WTC11 (cell line): ENCODE measurements around the gene NFU1. TPM values are rescaled to one million over a fixed set of nuclear protein-coding genes. Genes with fewer than 3 reads are reported as not detected.

Source experiments
- ATAC-seq: fragments of 200-7000 bp; cut with Tn5 transposase; 2 replicates; pipeline ENCODE4 v1.10.0; 2021; ENCODE audit warnings: mild to moderate bottlenecking, moderate library complexity
- CTCF ChIA-PET: fragments of 300-600 bp; sonication (Branson Sonifier 250); formaldehyde crosslinking; loops from one replicate; lab custom pipeline; 2021; ENCODE audit warnings: antibody characterized with exemption; lab: Charles Lee
- POLR2A ChIA-PET: fragments of 350-600 bp; sonication (Branson Sonifier 250); formaldehyde crosslinking; loops from one replicate; lab custom pipeline; 2021; ENCODE audit warnings: antibody characterized with exemption; lab: Charles Lee
- DNase-seq: peaks from one replicate; pipeline ENCODE4 v3.0.0; 2021; ENCODE audit warnings: low spot score
- H3K27ac Mint-ChIP-seq: 2 replicates; pipeline ENCODE4 v1.8.0; 2021; ENCODE audit warnings: mixed read lengths
- H3K27me3 Mint-ChIP-seq: 2 replicates; pipeline ENCODE4 v1.8.0; 2021; ENCODE audit warnings: low read depth, mild to moderate bottlenecking, moderate library complexity, mixed read lengths
- H3K36me3 Mint-ChIP-seq: 2 replicates; pipeline ENCODE4 v1.8.0; 2021; ENCODE audit warnings: mixed read lengths
- H3K4me1 Mint-ChIP-seq: 2 replicates; pipeline ENCODE4 v1.8.0; 2022; ENCODE audit warnings: mixed read lengths
- H3K4me3 Mint-ChIP-seq: 2 replicates; pipeline ENCODE4 v1.8.0; 2021; ENCODE audit warnings: mild to moderate bottlenecking, moderate library complexity, mixed read lengths
- H3K9me3 Mint-ChIP-seq: 2 replicates; pipeline ENCODE4 v1.8.0; 2021; ENCODE audit warnings: mixed read lengths
- AFF4 ChIP-seq: sonication (generic); formaldehyde crosslinking; IDR thresholded peaks from 2 replicates; pipeline ENCODE4 v1.8.1; 2023; ENCODE audit warnings: mild to moderate bottlenecking, missing genetic modification reagents, borderline replicate concordance
- ATF3 ChIP-seq: sonication (generic); formaldehyde crosslinking; conservative IDR thresholded peaks from 2 replicates; pipeline ENCODE4 v1.8.1; 2022; ENCODE audit warnings: mild to moderate bottlenecking, missing genetic modification reagents
- CBFB ChIP-seq: sonication (generic); formaldehyde crosslinking; IDR thresholded peaks from 2 replicates; pipeline ENCODE4 v1.8.1; 2022; ENCODE audit warnings: mild to moderate bottlenecking, low read depth, missing genetic modification reagents
- CREM ChIP-seq: sonication (generic); formaldehyde crosslinking; IDR thresholded peaks from 2 replicates; pipeline ENCODE4 v1.8.1; 2022; ENCODE audit warnings: mild to moderate bottlenecking, missing genetic modification reagents, moderate library complexity
- FOXP1 ChIP-seq: sonication (generic); formaldehyde crosslinking; IDR thresholded peaks from 2 replicates; pipeline ENCODE4 v1.8.0; 2022; ENCODE audit warnings: missing genetic modification reagents, mild to moderate bottlenecking, moderate library complexity, borderline replicate concordance
- HMGA2 ChIP-seq: fragments of 250-450 bp; sonication (Bioruptor Pico); IDR thresholded peaks from 2 replicates; pipeline ENCODE4 v1.4.0; 2021; ENCODE audit warnings: mild to moderate bottlenecking, moderate library complexity
- JUN ChIP-seq: sonication (generic); formaldehyde crosslinking; IDR thresholded peaks from 2 replicates; pipeline ENCODE4 v1.8.0; 2023; ENCODE audit warnings: mild to moderate bottlenecking, missing genetic modification reagents
- KAT7 ChIP-seq: sonication (generic); formaldehyde crosslinking; IDR thresholded peaks from 2 replicates; pipeline ENCODE4 v1.8.1; 2023; ENCODE audit warnings: missing genetic modification reagents, mild to moderate bottlenecking, borderline replicate concordance
- MYBL2 ChIP-seq: sonication (generic); formaldehyde crosslinking; IDR thresholded peaks from 2 replicates; pipeline ENCODE4 v1.8.1; 2023; ENCODE audit warnings: mild to moderate bottlenecking, moderate library complexity, missing genetic modification reagents
- OVOL2 ChIP-seq: fragments of 250-450 bp; sonication (Bioruptor Pico); IDR thresholded peaks from 2 replicates; pipeline ENCODE4 v1.9.0; 2021; ENCODE audit warnings: mild to moderate bottlenecking, borderline replicate concordance
- RELA ChIP-seq: sonication (generic); formaldehyde crosslinking; IDR thresholded peaks from 2 replicates; pipeline ENCODE4 v1.8.1; 2022; ENCODE audit warnings: missing genetic modification reagents, mild to moderate bottlenecking, borderline replicate concordance
- RORB ChIP-seq: fragments of 250-450 bp; sonication (Bioruptor Pico); IDR thresholded peaks from 2 replicates; pipeline ENCODE4 v1.9.0; 2021; ENCODE audit warnings: mild to moderate bottlenecking
- SMAD4 ChIP-seq: sonication (generic); formaldehyde crosslinking; IDR thresholded peaks from 2 replicates; pipeline ENCODE4 v1.8.0; 2022; ENCODE audit warnings: mild to moderate bottlenecking, missing genetic modification reagents
- SOX15 ChIP-seq: fragments of 250-450 bp; sonication (Bioruptor Pico); IDR thresholded peaks from 2 replicates; pipeline ENCODE4 v1.9.0; 2021; ENCODE audit warnings: mild to moderate bottlenecking
- TEAD1 ChIP-seq: sonication (generic); formaldehyde crosslinking; IDR thresholded peaks from 2 replicates; pipeline ENCODE4 v1.8.0; 2022; ENCODE audit warnings: mild to moderate bottlenecking, missing genetic modification reagents
- TEAD4 ChIP-seq: sonication (generic); formaldehyde crosslinking; IDR thresholded peaks from 2 replicates; pipeline ENCODE4 v1.8.0; 2022; ENCODE audit warnings: mild to moderate bottlenecking, missing genetic modification reagents
- ZBTB21 ChIP-seq: sonication (generic); formaldehyde crosslinking; IDR thresholded peaks from 2 replicates; pipeline ENCODE4 v1.8.1; 2023; ENCODE audit warnings: mild to moderate bottlenecking, missing genetic modification reagents, borderline replicate concordance
- ZNF219 ChIP-seq: sonication (generic); formaldehyde crosslinking; IDR thresholded peaks from 2 replicates; pipeline ENCODE4 v1.8.0; 2023; ENCODE audit warnings: missing genetic modification reagents, mild to moderate bottlenecking, borderline replicate concordance
- ZNF396 ChIP-seq: fragments of 250-450 bp; sonication (Bioruptor Pico); IDR thresholded peaks from 2 replicates; pipeline ENCODE4 v1.8.0; 2021; ENCODE audit warnings: mild to moderate bottlenecking, moderate library complexity, borderline replicate concordance
- ZNF671 ChIP-seq: fragments of 250-450 bp; sonication (Bioruptor Pico); IDR thresholded peaks from 2 replicates; pipeline ENCODE4 v1.8.0; 2021; ENCODE audit warnings: mild to moderate bottlenecking
- total RNA-seq: library from RNA; stranded (reverse); gene quantifications from 3 replicates; pipeline ENCODE4 v1.2.3, GENCODE V29; 2021
- TF ChIP-seq, protein P1 (sequence below): sonication (generic); formaldehyde crosslinking; IDR thresholded peaks from 2 replicates; pipeline ENCODE4 v1.8.1; 2023; ENCODE audit warnings: mild to moderate bottlenecking, missing genetic modification reagents, moderate library complexity
- TF ChIP-seq, protein P2 (sequence below): sonication (generic); formaldehyde crosslinking; IDR thresholded peaks from 2 replicates; pipeline ENCODE4 v1.8.1; 2023; ENCODE audit warnings: mild to moderate bottlenecking, missing genetic modification reagents
- TF ChIP-seq, protein P3 (sequence below): sonication (generic); formaldehyde crosslinking; IDR thresholded peaks from 2 replicates; pipeline ENCODE4 v1.8.1; 2023; ENCODE audit warnings: mild to moderate bottlenecking, moderate library complexity, missing genetic modification reagents
- TF ChIP-seq, protein P4 (sequence below): sonication (generic); formaldehyde crosslinking; IDR thresholded peaks from 2 replicates; pipeline ENCODE4 v1.8.1; 2023; ENCODE audit warnings: mild to moderate bottlenecking, missing genetic modification reagents, moderate library complexity

NFU1 gene
- total RNA-seq, 1 experiment from 2014 or later: 39.3 TPM

DNA sequence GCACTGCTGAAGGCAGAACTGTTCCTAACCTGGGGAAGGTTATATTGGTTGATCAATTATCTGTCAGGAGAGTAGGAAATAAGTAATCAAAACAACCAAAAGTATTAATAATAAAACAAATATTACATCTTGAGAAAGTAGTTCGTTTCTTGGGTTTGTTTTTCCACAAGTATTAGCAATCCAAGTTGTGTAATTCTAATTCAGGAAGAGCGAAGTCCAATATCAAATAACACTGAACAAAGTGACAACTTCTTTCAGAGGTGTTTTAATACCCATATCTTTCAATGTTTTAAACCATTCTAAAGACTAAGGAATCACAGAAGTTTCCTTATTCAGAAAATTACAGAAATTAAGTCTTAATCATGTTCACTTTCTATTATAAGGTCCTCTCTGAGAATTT, 34.6 kb upstream of the NFU1 start (continued):
- TF ChIP-seq HMGA2 (CRISPR knock-in tag): no peak
- TF ChIP-seq RORB (CRISPR knock-in tag): no peak
- TF ChIP-seq MYBL2: no peak
- TF ChIP-seq CREM (CRISPR knock-in tag): no peak
- TF ChIP-seq RELA (CRISPR knock-in tag): no peak
- TF ChIP-seq TEAD1 (CRISPR knock-in tag): no peak
- TF ChIP-seq AFF4: no peak
- no peak for TF ChIP-seq SMAD4 (CRISPR knock-in tag)
- TF ChIP-seq, protein P1, sequence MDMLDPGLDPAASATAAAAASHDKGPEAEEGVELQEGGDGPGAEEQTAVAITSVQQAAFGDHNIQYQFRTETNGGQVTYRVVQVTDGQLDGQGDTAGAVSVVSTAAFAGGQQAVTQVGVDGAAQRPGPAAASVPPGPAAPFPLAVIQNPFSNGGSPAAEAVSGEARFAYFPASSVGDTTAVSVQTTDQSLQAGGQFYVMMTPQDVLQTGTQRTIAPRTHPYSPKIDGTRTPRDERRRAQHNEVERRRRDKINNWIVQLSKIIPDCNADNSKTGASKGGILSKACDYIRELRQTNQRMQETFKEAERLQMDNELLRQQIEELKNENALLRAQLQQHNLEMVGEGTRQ (CRISPR knock-in tag): no peak
- TF ChIP-seq KAT7 (CRISPR knock-in tag): no peak

- no peak overlapping the region for H3K4me3 Mint-ChIP-seq
- H3K36me3 Mint-ChIP-seq: peaks cover 3% of the 10 kb centered on the region; the same call in 1 of the 2 replicates
- ChIA-PET CTCF (no interaction called here), POLR2A (no interaction called here)
- H3K27ac Mint-ChIP-seq: no peak overlapping the region
- TF ChIP-seq ATF3 (CRISPR knock-in tag) (no peak), TEAD4 (no peak), OVOL2 (CRISPR knock-in tag) (no peak), RORB (CRISPR knock-in tag) (no peak), ZNF219 (CRISPR knock-in tag) (no peak)
- TF ChIP-seq, protein P2, sequence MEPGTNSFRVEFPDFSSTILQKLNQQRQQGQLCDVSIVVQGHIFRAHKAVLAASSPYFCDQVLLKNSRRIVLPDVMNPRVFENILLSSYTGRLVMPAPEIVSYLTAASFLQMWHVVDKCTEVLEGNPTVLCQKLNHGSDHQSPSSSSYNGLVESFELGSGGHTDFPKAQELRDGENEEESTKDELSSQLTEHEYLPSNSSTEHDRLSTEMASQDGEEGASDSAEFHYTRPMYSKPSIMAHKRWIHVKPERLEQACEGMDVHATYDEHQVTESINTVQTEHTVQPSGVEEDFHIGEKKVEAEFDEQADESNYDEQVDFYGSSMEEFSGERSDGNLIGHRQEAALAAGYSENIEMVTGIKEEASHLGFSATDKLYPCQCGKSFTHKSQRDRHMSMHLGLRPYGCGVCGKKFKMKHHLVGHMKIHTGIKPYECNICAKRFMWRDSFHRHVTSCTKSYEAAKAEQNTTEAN (CRISPR knock-in tag): no peak
- H3K9me3 Mint-ChIP-seq: no peaks in the 10 kb centered on the region
- H3K4me1 Mint-ChIP-seq: peaks cover 9% of the 10 kb centered on the region
- peaks cover 3% of the 10 kb centered on the region; the same call in 1 of the 2 replicates for H3K27me3 Mint-ChIP-seq
- DNase-seq (no peak), ATAC-seq (no peak)
Measured at GRCh38 chr2:69470911-69471310, 33.7 kb upstream of the NFU1 start.

- peaks cover 3% of the 10 kb centered on the region; the same call in 1 of the 2 replicates for H3K27me3 Mint-ChIP-seq
- ChIA-PET CTCF (no interaction called here), POLR2A (no interaction called here)
- no peak for DNase-seq
- H3K9me3 Mint-ChIP-seq: no peaks in the 10 kb centered on the region
- no peak overlapping the region for H3K27ac Mint-ChIP-seq
- H3K36me3 Mint-ChIP-seq: peaks cover 3% of the 10 kb centered on the region; the same call in 1 of the 2 replicates
- H3K4me1 Mint-ChIP-seq: peaks cover 5% of the 10 kb centered on the region
- no peak overlapping the region for H3K4me3 Mint-ChIP-seq
- ATAC-seq: no peak
- no peak for TF ChIP-seq JUN
- TF ChIP-seq, protein P3, sequence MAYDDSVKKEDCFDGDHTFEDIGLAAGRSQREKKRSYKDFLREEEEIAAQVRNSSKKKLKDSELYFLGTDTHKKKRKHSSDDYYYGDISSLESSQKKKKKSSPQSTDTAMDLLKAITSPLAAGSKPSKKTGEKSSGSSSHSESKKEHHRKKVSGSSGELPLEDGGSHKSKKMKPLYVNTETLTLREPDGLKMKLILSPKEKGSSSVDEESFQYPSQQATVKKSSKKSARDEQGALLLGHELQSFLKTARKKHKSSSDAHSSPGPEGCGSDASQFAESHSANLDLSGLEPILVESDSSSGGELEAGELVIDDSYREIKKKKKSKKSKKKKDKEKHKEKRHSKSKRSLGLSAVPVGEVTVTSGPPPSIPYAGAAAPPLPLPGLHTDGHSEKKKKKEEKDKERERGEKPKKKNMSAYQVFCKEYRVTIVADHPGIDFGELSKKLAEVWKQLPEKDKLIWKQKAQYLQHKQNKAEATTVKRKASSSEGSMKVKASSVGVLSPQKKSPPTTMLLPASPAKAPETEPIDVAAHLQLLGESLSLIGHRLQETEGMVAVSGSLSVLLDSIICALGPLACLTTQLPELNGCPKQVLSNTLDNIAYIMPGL (CRISPR knock-in tag): no peak
- no peak for TF ChIP-seq ZNF671
- TF ChIP-seq, protein P4, sequence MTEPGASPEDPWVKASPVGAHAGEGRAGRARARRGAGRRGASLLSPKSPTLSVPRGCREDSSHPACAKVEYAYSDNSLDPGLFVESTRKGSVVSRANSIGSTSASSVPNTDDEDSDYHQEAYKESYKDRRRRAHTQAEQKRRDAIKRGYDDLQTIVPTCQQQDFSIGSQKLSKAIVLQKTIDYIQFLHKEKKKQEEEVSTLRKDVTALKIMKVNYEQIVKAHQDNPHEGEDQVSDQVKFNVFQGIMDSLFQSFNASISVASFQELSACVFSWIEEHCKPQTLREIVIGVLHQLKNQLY (CRISPR knock-in tag): no peak
- no peak for TF ChIP-seq CBFB
- no peak for TF ChIP-seq MYBL2
- no peak for TF ChIP-seq ZBTB21
- no peak for TF ChIP-seq TEAD4
- no peak for TF ChIP-seq SOX15
- TF ChIP-seq FOXP1 (CRISPR knock-in tag): no peak
- TF ChIP-seq ZNF396 (CRISPR knock-in tag): no peak
Measured at GRCh38 chr2:69469784-69470183, 32.5 kb upstream of the NFU1 start.
